PC-9 (cell line): ENCODE measurements around the gene PAPOLA.

Experiments
- CTCF ChIP-seq: fragments of 200-600 bp; sonication (generic); conservative IDR thresholded peaks from 2 replicates; pipeline ENCODE4 v1.6.1; 2017; ENCODE audit warnings: mixed run types, antibody characterized with exemption, mild to moderate bottlenecking, moderate library complexity
- EZH2 ChIP-seq: fragments of 200-600 bp; sonication (generic); IDR thresholded peaks from 2 replicates; pipeline ENCODE4 v1.8.0; 2017; ENCODE audit warnings: antibody characterized with exemption, low read depth

DNA sequence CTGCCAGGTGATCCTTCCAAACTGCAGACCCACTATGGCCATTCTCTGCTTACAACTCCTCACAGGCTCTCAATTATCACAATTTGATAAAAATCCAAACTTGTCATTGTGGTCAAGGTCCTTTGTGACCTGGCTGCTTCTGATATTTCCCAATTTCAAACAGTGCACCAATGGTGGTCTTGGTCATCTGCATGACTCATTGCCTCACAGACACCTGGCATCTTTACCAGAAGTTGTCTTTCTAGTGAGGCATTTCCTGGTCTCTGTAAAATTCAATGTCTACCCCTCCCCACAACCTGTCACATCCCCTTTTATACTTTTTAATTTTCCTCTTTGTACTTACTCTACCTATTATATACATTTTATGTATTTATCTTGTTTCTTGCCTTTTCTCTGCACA is 17.8 kb upstream of the PAPOLA start:
- TF ChIP-seq CTCF (no peak), EZH2 (no peak)
